ENCODE data around the gene TRAM2.

GRCh38 chr6:52574709-52575501 lies 2.0 kb downstream of the TRAM2 start:
- no peak for TF ChIP-seq CTCF (IDR thresholded peaks at IDR 0.05; ENCODE audit: low read depth, low read length)
- TF ChIP-seq EZH2phosphoT487 (IDR thresholded peaks at IDR 0.05; ENCODE audit: low read depth), result no peak

Measured in OCI-LY3 (cell line).